Measurements from ENCODE around the gene SEC63.
"Not testable (repeated sequence)": the region's sequence is repeated elsewhere in the genome, so short reads cannot be mapped to it uniquely, and the experiment has no call there.

The SEC63 gene

GRCh38 chr6:107971181-107971580 lies 13.2 kb upstream of the SEC63 start:
- no peak for DNase-seq

GRCh38 chr6:107970255-107970654 lies 12.2 kb upstream of the SEC63 start:
- no peak for DNase-seq

- no peak for DNase-seq
Observed at GRCh38 chr6:107968081-107968480, 10.1 kb upstream of the SEC63 start.

- no peak for DNase-seq
Observed at GRCh38 chr6:107965746-107966145, 7.7 kb upstream of the SEC63 start.

- no peak for DNase-seq
Observed at GRCh38 chr6:107962723-107963122, 4.7 kb upstream of the SEC63 start.

- DNase-seq: no peak
Observed at GRCh38 chr6:107959392-107959791, 1.4 kb upstream of the SEC63 start.

GRCh38 chr6:107958689-107959362 lies 818 bp upstream of the SEC63 start:
- DNase-seq: not testable (repeated sequence)

- DNase-seq: no peak
Observed at GRCh38 chr6:107957308-107957908, 600 bp downstream of the SEC63 start.

- no peak for DNase-seq
Observed at GRCh38 chr6:107956586-107957307, 1.3 kb downstream of the SEC63 start.

GRCh38 chr6:107956181-107956580 lies 1.8 kb downstream of the SEC63 start:
- no peak for DNase-seq

GRCh38 chr6:107953858-107954414 lies 4.1 kb downstream of the SEC63 start:
- not testable (repeated sequence) for DNase-seq

- DNase-seq: no peak
Observed at GRCh38 chr6:107943626-107944439, 14.2 kb downstream of the SEC63 start.

GRCh38 chr6:107942142-107942541 lies 15.9 kb downstream of the SEC63 start:
- DNase-seq: no peak

GRCh38 chr6:107941627-107942026 lies 16.4 kb downstream of the SEC63 start:
- no peak for DNase-seq

- no peak for DNase-seq
Observed at GRCh38 chr6:107941199-107941598, 16.8 kb downstream of the SEC63 start.

GRCh38 chr6:107936910-107937292 lies 21.1 kb downstream of the SEC63 start:
- DNase-seq: not testable (repeated sequence)

GRCh38 chr6:107936162-107936909 lies 21.7 kb downstream of the SEC63 start:
- no peak for DNase-seq

GRCh38 chr6:107934229-107934628 lies 23.8 kb downstream of the SEC63 start:
- not testable (repeated sequence) for DNase-seq

- no peak for DNase-seq
Observed at GRCh38 chr6:107932580-107932979, 25.4 kb downstream of the SEC63 start.

- no peak for DNase-seq
Observed at GRCh38 chr6:107931894-107932293, 26.1 kb downstream of the SEC63 start.

GRCh38 chr6:107928984-107929383 lies 29.0 kb downstream of the SEC63 start:
- DNase-seq: no peak

Measured in NCI-H1048 (cell line).